HG03064 (cell line): ENCODE results near the gene ZNG1C.
"Not testable (repeated sequence)": the region's sequence is repeated elsewhere in the genome, so short reads cannot be mapped to it uniquely, and the experiment has no call there.

ENCODE experiments used
- ATAC-seq: cut with Tn5 transposase; IDR thresholded peaks from one replicate; pipeline ENCODE4 v1.9.1; 2021; ENCODE audit warnings: low read depth; ENCODE audit not compliant: unreplicated experiment

Gene ZNG1C

DNA sequence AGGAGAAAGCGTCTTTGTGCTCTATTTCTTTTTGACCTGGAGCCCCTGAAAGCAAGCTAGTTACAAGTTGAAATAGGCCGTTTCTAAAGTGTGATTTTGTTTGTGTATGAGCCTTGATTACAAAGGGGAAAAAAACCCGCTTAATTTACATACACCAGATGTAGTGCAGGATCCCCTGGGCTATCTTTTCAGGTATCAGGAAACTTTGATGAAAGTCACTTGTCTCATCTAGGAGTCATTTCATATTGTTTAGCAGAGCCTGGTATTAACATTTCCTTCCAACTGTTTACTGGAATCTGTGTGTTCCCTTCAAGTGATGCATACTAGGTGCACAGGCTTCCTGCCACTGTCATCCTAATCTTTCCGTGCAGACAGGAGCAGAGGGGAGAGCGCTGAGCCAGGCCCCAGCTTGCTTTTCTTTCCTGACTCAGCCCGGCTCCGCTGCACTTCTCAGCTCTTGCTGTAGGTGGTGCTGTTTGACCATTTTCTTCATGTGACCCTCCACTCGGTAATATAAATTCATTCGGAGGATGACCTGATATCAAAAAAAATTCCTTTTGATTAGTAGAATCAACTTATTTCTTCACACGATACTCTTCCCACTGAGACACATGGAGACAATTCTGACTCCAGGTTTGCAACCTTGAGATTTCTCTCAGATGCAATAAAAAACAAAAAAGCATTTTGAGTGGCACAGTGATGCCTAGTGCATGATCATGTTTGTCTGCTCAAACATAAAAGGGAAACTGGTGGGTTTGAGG, 100.7 kb downstream of the ZNG1C start:
- not testable (repeated sequence) for ATAC-seq

DNA sequence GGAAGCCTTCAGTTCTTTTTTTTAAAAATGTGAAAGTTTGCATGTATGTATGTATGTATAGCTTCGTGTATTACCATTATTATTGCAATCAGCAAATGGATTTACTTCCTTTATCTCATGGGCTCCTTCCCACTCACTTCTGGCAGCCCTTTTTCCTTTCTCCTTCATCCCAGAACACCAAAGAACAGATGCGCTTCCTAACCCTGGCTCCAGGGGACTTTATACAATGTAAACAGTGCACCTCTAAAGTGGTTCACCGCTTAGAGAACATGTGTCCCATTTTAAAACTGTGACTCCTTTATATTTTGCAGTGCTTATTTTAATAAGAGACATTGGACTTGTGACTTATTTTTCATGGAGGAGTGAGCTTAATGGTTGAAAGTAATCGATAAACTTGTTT, 101.5 kb downstream of the ZNG1C start:
- not testable (repeated sequence) for ATAC-seq

DNA sequence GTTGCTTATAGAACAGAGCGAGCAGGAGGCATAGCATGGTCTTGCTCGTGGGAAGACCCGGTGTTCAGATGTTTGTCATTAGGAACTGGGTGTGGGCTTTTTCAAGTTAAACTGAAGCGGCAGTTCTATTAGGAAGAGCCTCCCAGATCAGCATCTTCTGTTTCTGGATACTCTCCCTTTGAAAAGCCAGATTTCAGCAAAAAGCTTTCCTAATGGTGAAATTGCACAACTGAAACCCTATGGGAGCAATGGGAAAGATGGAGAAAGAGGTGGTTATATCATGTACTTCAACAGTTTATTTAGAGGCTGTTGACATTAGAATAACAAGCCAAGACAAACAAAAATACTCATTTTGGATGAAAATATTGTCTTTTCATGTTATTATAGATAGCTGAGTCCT, 102.2 kb downstream of the ZNG1C start:
- ATAC-seq, result not testable (repeated sequence)
